ENCODE results near the gene TTC17. TPM values are rescaled to one million over a fixed set of nuclear protein-coding genes. Genes with fewer than 3 reads are reported as not detected.
"Not testable (repeated sequence)": the region's sequence is repeated elsewhere in the genome, so short reads cannot be mapped to it uniquely, and the experiment has no call there.

TTC17 gene
- total RNA-seq, 1 donor from 2014 or later: 109 TPM

GRCh38 chr11:43459246-43459645 lies 100.5 kb downstream of the TTC17 start:
- no peak for DNase-seq (ENCODE audit: low read depth)

GRCh38 chr11:43462359-43462758 lies 103.6 kb downstream of the TTC17 start:
- no peak for DNase-seq (ENCODE audit: low read depth)

GRCh38 chr11:43467958-43468357 lies 109.2 kb downstream of the TTC17 start:
- peak; percentile 3 for DNase-seq (ENCODE audit: low read depth)

- DNase-seq (ENCODE audit: low read depth): not testable (repeated sequence)
Observed at GRCh38 chr11:43477491-43477890, 118.8 kb downstream of the TTC17 start.

- DNase-seq (ENCODE audit: low read depth): no peak
Observed at GRCh38 chr11:43486141-43486540, 127.4 kb downstream of the TTC17 start.

GRCh38 chr11:43489869-43490465 lies 131.2 kb downstream of the TTC17 start:
- peak; percentile 9 for DNase-seq (ENCODE audit: low read depth)

- no peak for DNase-seq (ENCODE audit: low read depth)
Observed at GRCh38 chr11:43492701-43493100, 134.0 kb downstream of the TTC17 start.

- DNase-seq (ENCODE audit: low read depth): no peak
Observed at GRCh38 chr11:43493431-43493830, 134.7 kb downstream of the TTC17 start.

- DNase-seq (ENCODE audit: low read depth): peak; percentile 5
Observed at GRCh38 chr11:43497144-43497543, 138.4 kb downstream of the TTC17 start.

GRCh38 chr11:43498561-43498960 lies 139.8 kb downstream of the TTC17 start:
- DNase-seq (ENCODE audit: low read depth): no peak

- DNase-seq (ENCODE audit: low read depth): no peak
Observed at GRCh38 chr11:43503417-43503816, 144.7 kb downstream of the TTC17 start.

- peak; percentile 11 for DNase-seq (ENCODE audit: low read depth)
Observed at GRCh38 chr11:43504316-43504950, 145.7 kb downstream of the TTC17 start.

GRCh38 chr11:43505171-43505570 lies 146.5 kb downstream of the TTC17 start:
- DNase-seq (ENCODE audit: low read depth): no peak

- DNase-seq (ENCODE audit: low read depth): no peak
Observed at GRCh38 chr11:43507171-43507570, 148.5 kb downstream of the TTC17 start.

GRCh38 chr11:43508511-43508918 lies 149.8 kb downstream of the TTC17 start:
- DNase-seq (ENCODE audit: low read depth): peak; percentile 56

GRCh38 chr11:43511959-43512358 lies 153.2 kb downstream of the TTC17 start:
- no peak for DNase-seq (ENCODE audit: low read depth)

- DNase-seq (ENCODE audit: low read depth): no peak
Observed at GRCh38 chr11:43515090-43515489, 156.4 kb downstream of the TTC17 start.

- DNase-seq (ENCODE audit: low read depth): no peak
Observed at GRCh38 chr11:43516316-43516850, 157.7 kb downstream of the TTC17 start.

- DNase-seq (ENCODE audit: low read depth): peak; percentile 38
Observed at GRCh38 chr11:43517518-43517917, 158.8 kb downstream of the TTC17 start.

GRCh38 chr11:43518408-43519160 lies 159.9 kb downstream of the TTC17 start:
- peak; percentile 27 for DNase-seq (ENCODE audit: low read depth)

- DNase-seq (ENCODE audit: low read depth): no peak
Observed at GRCh38 chr11:43521471-43521870, 162.8 kb downstream of the TTC17 start.

- no peak for DNase-seq (ENCODE audit: low read depth)
Observed at GRCh38 chr11:43523632-43524031, 164.9 kb downstream of the TTC17 start.

- DNase-seq (ENCODE audit: low read depth): no peak
Observed at GRCh38 chr11:43532041-43532440, 173.3 kb downstream of the TTC17 start.
